HG02973 (cell line): ENCODE results near the gene MYH7B.

Experiments
- ATAC-seq: cut with Tn5 transposase; IDR thresholded peaks from one replicate; pipeline ENCODE4 v1.9.1; 2021; ENCODE audit warnings: moderate library complexity; ENCODE audit not compliant: unreplicated experiment

Gene MYH7B

DNA sequence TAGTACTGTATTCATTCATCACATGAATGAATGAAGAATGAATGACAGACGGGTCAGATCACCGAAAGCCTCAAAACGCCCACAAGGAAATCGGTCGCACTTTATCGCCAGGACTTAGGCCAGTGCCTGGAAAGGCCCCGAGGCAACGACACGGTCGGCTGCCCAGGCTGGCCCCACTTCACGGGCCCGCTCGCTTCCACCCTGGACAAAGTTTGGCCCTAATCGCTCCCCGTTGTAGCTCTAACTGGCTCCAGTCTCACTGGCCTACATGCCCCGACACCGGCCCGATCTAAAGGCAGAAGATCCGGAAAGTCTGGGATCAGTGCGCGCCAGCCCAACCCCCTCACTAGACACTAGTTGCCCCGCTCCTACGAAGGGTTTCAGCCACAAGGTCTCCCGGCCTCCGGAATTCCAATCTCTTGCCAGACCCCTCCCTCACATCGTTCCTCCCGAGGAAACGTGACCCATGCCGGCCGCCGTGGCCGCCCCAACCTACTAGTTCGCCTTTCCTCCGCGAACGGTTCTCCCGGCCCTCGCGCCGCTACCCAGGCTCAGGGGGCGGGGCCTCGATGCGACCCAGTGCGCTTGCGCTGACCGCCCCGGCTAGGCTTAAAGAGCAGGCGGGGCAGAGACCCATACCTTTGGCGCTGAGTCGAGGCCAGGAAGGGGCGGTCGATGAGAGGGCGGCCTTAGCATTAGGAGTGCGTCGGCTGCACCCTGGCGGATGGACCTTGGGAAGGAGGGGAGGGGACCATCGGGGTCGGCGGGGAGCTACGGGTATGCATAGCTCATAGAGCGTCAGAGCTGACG lies at the start of gene MYH7B, which contains the start of gene GSS:
TSS of gene MYH7B (plus strand) at position 638 of the 810 bp plus-strand sequence. CDS start 22,138 bp downstream, outside the sequence.
TSS of gene GSS (minus strand) at position 576 of the 810 bp plus-strand sequence. CDS start 3,954 bp downstream, outside the sequence.
- ATAC-seq, result peak; percentile 79

DNA sequence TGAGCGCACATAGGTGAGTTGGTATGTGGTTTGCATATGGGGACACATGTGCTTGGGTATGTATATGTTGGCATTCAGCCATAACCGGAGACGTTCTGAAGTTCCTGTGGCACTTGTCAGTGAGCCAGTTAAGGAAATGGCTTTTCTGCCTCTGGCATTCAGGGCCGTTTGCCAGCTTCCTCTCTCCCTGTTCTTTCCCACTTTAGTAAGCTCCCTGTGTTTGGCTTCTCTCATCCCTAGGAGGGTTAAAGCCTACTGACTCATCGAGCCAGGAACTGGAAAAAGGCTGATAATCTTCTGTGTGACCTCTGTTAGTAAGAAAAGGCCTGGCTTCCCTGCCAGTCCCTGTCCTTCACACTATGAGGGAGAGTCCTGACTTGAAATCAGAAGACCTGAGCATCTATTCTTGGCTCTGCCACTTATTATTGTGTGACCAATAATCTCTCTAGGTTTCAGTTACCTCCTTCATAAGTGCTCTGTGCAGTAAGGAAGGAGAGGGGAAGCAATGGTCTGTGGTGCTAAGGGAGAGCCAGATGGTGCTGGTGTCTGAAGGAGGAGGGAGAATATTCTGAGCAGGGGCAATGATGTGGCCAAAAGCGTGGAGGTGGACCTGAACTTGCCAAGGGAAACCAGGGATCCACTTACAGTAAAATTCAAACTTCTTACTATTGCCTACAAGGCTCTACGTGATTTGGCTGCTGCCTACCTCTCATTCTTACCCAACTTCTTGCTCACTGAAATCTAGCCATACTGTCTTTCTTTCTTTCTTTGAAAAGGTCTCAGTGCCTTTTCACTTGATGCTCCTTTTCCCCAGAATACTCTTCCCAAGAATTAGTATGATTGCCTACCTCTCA lies 47.8 kb upstream of the MYH7B start:
- no peak for ATAC-seq

- ATAC-seq, result no peak
These were observed 40.5 kb upstream of the MYH7B start for GRCh38 chr20:34915131-34915530.

DNA sequence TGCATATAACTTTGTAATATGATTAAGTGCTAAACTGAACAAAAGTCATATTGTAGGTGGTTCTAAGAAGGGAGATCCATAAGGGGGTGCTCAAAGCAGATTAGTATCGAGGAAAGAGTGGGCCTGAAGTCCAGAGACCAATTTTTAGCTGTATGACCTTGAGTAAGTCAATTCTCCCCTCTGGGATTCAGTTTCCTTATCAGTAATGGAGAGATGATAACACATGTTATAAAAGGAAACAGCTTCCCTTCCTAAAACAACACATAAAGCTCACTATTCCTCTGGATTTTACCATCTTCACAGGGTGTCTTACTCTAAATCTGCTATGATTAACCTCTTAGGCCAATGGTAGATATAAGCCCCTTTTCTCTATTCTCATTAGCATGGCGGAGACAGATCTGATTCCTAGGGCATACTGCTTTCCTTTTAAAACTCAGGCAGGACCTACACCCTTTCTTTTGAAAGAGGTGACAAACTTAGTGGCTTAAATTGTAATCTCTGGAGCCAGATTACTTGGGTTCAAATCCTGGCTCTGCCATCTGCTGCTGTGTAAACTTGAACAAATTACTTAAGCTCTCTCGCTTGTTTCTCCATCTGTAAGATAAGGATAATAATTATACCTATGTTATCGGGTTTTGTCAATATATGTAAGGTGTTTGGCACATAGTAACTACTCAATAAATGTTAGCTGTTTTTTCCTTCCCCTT lies 39.8 kb upstream of the MYH7B start:
- no peak for ATAC-seq

- ATAC-seq, result no peak
These were observed 38.8 kb upstream of the MYH7B start for GRCh38 chr20:34916774-34917354.

DNA sequence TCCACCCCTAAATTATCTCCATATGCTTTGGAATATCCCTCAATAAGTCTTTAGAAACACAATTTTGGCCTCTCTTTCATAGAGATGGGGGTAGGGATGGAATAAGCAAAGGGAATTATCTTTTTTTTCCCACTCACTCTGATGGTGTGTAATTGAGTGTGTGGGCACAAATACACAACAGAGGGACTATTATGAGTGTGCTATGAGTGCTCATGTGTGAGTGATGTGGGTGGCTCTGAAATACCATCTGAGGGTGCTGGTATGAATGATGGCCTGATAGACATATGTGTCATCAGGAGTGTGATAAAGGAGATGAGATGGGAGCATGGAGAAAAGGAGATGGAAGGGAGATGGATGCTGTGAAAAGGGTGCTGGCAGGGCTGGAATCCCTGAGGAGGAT lies 35.6 kb upstream of the MYH7B start:
- ATAC-seq, result no peak

- ATAC-seq, result no peak
These were observed 34.2 kb upstream of the MYH7B start for GRCh38 chr20:34921436-34921835.

DNA sequence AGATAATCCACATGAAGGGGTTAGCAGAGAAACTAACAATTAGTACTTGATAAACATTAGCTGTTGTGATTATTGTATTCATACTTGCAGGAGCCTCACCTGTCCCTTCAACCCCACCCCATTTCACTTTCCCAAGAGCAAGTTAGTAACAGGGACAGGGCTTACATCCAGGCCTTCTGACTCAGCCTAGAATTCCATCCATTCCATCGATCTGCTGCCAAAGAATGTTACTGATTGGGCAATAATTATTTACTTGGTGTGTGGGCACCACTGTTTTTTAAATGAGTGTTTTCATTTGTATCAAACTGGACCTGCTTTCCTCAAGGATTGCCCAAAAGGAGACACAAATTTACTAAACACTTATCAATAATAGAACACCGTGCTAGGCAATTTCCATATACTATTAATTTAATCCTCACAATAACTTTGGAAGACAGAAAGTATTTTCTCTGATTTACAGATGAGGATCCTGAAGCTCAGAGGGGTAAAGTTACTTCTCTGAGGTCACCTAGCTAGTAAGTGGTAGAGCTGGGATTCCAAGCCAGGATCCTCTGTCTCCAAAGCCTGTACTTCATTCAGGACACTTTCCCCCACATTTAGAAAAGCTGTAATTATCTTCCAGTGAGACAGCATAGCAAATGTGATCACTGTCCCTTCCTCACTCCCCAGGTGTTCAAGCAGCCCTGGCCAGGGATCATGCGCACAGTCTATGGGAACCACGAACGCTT lies 32.9 kb upstream of the MYH7B start:
- ATAC-seq, result no peak

DNA sequence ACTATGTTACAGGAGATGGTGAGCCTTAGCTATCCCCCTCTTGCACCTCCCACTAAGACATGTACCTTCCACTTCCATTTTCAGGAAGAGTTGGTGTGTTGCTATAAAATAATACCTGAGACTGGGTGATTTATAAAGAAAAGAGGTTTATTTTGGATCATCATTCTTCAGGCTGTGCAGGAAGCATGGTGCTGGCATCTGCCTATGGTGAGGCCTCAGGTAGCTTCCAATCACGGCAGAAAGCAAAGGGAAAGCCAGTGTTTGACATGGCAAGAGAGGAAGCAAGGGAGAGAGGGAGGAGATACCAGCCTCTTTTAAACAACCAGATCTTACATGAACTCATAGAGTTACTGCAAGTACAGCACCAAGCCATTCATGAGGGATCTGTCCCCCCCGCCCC lies 32.3 kb upstream of the MYH7B start:
- ATAC-seq, result no peak

GRCh38 chr20:34925341-34925740 lies 30.3 kb upstream of the MYH7B start:
- ATAC-seq, result no peak

- ATAC-seq, result no peak
These were observed 29.7 kb upstream of the MYH7B start for GRCh38 chr20:34925981-34926380.

DNA sequence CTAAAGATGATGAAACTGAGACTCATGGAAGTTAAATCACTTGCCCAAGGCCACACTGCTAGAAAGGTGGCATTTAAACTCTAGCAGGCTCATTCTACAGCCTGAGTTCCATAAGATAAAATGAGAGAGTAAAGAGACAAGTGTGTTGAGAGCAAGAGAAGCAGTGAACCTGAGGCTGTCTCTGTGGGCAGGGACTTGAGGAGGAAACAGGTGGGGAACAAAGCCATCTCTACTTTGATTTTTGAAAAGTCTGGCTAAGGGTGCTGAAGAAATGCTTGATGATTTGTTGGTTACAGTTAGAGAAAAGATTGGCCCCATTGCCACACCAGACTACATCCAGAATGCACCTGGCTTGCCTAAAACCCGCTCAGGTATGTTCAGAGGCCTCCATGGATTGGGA lies 29.1 kb upstream of the MYH7B start:
- ATAC-seq, result no peak

DNA sequence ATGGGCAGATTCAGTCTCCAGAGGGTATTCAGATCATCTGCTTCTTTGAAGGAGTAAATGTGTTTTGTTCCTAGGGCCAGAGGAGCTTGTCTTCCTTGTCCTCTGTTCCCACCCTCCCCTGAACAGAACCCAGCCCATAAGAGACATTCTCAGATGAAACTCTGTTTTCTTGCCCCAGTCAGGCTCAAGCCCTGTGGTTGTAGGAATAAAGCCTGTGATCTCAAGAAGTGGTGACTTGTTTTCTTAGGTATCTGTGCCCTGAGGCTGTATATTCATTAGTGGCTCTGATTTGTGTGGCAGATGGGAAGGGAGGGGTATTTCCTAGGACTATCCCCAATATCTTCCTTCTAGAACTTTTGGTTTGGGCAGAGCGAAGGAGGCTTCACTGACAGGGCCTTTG lies 27.9 kb upstream of the MYH7B start:
- ATAC-seq, result no peak

- no peak for ATAC-seq
These were observed 27.3 kb upstream of the MYH7B start for GRCh38 chr20:34928411-34928810.

GRCh38 chr20:34931771-34932170 lies 23.9 kb upstream of the MYH7B start:
- ATAC-seq, result no peak

DNA sequence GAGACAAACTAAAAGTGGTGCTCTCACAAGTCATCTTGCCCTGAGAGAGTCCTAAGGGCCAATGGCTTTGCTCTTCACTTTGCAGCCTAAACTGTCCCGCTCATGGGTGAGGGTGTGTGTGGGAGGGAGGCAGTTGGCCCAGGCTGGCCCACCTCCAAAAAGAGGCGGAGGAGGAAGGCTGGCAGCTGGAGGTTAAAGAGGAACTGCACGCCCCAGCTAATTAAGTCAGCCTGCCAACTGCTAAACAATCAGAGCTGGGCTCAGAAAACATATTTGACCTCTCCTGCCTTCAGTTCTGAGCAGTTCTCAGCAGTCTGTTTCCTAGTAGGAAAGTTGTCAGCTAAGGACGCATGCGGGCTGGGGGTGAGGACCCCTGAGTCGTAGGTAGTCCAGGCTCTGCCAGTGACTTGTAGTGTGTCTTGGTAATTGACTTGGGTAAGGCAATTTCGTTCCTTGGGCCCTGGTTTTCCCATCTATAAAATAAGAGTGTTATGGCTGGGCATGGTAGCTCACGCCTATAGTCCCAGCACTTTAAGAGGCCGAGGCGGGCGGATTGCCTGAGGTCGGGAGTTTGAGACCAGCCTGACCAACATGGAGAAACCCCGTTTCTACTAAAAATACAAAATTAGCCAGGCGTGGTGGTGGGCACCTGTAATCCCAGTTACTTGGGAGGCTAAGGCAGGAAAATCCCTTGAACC lies 17.1 kb upstream of the MYH7B start:
- no peak for ATAC-seq

- no peak for ATAC-seq
These were observed 15.6 kb upstream of the MYH7B start for GRCh38 chr20:34940081-34940481.

- ATAC-seq, result no peak
These were observed 14.4 kb upstream of the MYH7B start for GRCh38 chr20:34941226-34941625.

DNA sequence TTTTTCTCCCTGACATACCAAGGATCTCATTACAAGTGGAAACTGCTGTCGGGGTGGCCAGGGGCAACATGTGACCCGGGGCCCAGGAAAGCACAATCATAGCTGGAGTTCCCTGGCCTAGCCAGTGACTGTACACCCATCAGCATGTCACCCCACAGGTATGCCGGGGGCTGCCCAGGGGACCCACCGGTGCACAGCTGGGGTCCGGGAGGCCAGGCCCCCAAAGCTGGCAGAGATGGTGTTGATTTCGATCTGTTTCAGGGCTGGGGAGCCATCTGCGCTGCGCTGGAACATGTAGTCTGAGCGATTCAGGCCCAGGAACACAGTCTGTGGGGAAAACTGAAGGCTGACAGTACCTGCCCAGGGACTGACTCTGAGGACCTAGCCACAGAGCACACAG lies 13.4 kb upstream of the MYH7B start:
- ATAC-seq, result no peak
